K562 (cell line): ENCODE results near the gene GRAMD2A. TPM values are rescaled to one million over a fixed set of nuclear protein-coding genes. Genes with fewer than 3 reads are reported as not detected.

Experiments
- CHD2 ChIP-seq: IDR thresholded peaks from 2 replicates; pipeline ENCODE4 v1.6.1; 2011; ENCODE audit warnings: low read depth, low read length
- E2F1 ChIP-seq: sonication (generic); formaldehyde crosslinking; IDR thresholded peaks from 2 replicates; pipeline ENCODE4 v1.8.1; 2023; ENCODE audit warnings: mild to moderate bottlenecking, missing genetic modification reagents, moderate library complexity
- MITF ChIP-seq: IDR thresholded peaks from 2 replicates; pipeline ENCODE4 v1.6.1; 2014; ENCODE audit warnings: antibody characterized with exemption
- NCOA6 ChIP-seq: fragments of 450-650 bp; IDR thresholded peaks from 2 replicates; pipeline ENCODE4 v1.6.1; 2017; ENCODE audit warnings: mild to moderate bottlenecking
- OTX1 ChIP-seq: fragments of 450-650 bp; formaldehyde crosslinking; IDR thresholded peaks from 2 replicates; pipeline ENCODE4 v1.4.0; 2022; ENCODE audit warnings: mild to moderate bottlenecking
- RBM25 ChIP-seq: fragments of 200-400 bp; formaldehyde crosslinking; IDR thresholded peaks from 2 replicates; pipeline ENCODE4 v1.6.1; 2018; ENCODE audit warnings: low read length, low read depth, moderate library complexity; ENCODE audit not compliant: severe bottlenecking
- REST ChIP-seq, 2 experiments: fragments of 450-650 bp; formaldehyde crosslinking in 1 of 2; IDR thresholded peaks; 2 replicates each; pipeline versions ENCODE4 v1.4.0 to v1.6.1; 2014 to 2020; ENCODE audit warnings: mild to moderate bottlenecking in 2 of 2, borderline replicate concordance in 1 of 2, low read depth in 1 of 2
- SAFB ChIP-seq: fragments of 200-400 bp; formaldehyde crosslinking; IDR thresholded peaks from 2 replicates; pipeline ENCODE4 v1.6.1; 2017; ENCODE audit warnings: low read depth, low read length, borderline replicate concordance
- TCF15 ChIP-seq: fragments of 250-450 bp; sonication (Bioruptor Pico); IDR thresholded peaks from 2 replicates; pipeline ENCODE4 v1.8.0; 2022; ENCODE audit warnings: moderate library complexity, mild to moderate bottlenecking, inconsistent platforms
- TEAD4 ChIP-seq, 2 experiments: sonication (generic) in 1 of 2; formaldehyde crosslinking in 1 of 2; IDR thresholded peaks; 2 replicates each; pipeline versions ENCODE4 v1.6.1 to v1.8.0; 2012 to 2022; ENCODE audit warnings: borderline replicate concordance in 1 of 2, inconsistent platforms in 1 of 2, low read length in 1 of 2, mild to moderate bottlenecking in 1 of 2, missing genetic modification reagents in 1 of 2
- THRA ChIP-seq: fragments of 450-650 bp; IDR thresholded peaks from 2 replicates; pipeline ENCODE4 v1.6.1; 2017; ENCODE audit warnings: mild to moderate bottlenecking, moderate library complexity
- TSC22D4 ChIP-seq: fragments of 450-650 bp; IDR thresholded peaks from 2 replicates; pipeline ENCODE4 v1.6.1; 2016; ENCODE audit warnings: missing genetic modification characterization, missing biosample characterization, control low read depth
- ZNF165 ChIP-seq: fragments of 250-450 bp; sonication (Bioruptor Pico); IDR thresholded peaks from 2 replicates; pipeline ENCODE4 v1.4.0; 2020; ENCODE audit warnings: borderline replicate concordance
- polyA plus RNA-seq, 8 experiments: library from polyadenylated mRNA; depleted of rRNA in 4 of 8; stranded (reverse) in 5 of 8; unstranded in 3 of 8; fragments of >200 nt; fragmentation: Nextera tagmentation in 2 of 8; fragmentation: Illumina TruSeq in 1 of 8; extraction: Ambion mirVana in 2 of 8; extraction: Trizol in 1 of 8; gene quantifications; 2 replicates each; pipeline versions ENCODE4 v1.2.1 to v1.2.3, GENCODE V29; 2011 to 2014; ENCODE audit warnings: inconsistent platforms in 1 of 8, missing spikeins in 1 of 8
- total RNA-seq, 7 experiments: library from RNA; depleted of rRNA in 6 of 7; stranded (reverse); fragments of >200 nt in 6 of 7; fragmentation: Illumina TruSeq in 2 of 7; extraction: Trizol in 2 of 7; gene quantifications; 2 replicates each; pipeline versions ENCODE4 v1.2.1 to v1.2.3, GENCODE V29; 2011 to 2021; ENCODE audit warnings: low replicate concordance in 1 of 7

GRAMD2A gene
- total and polyA plus RNA-seq, 9 of the 15 experiments (the other 6 are each of a cell fraction or from before 2014, with no cell fraction given) = 0.08 to 0.22 TPM; not detected in 7

GRCh38 chr15:72237029-72237852 lies 39.7 kb upstream of the GRAMD2A start (continued):
- no peak for TF ChIP-seq REST (IDR thresholded peaks at IDR 0.05; ENCODE audit: borderline replicate concordance)
- TF ChIP-seq REST (CRISPR knock-in tag; IDR thresholded peaks at IDR 0.05; ENCODE audit: low read depth) = peak; percentile 18; the same call in 1 of the 2 replicates
- no peak for TF ChIP-seq TSC22D4
- no peak for TF ChIP-seq CHD2
- peak; percentile 62 for TF ChIP-seq MITF
- TF ChIP-seq OTX1 (CRISPR knock-in tag) = no peak
- TF ChIP-seq SAFB = no peak
- no peak for TF ChIP-seq TCF15 (CRISPR knock-in tag)
- TF ChIP-seq E2F1 (CRISPR knock-in tag) = no peak
- TF ChIP-seq ZNF165 (CRISPR knock-in tag) = no peak
- TF ChIP-seq TEAD4 (IDR thresholded peaks at IDR 0.05; ENCODE audit: low read length) = no peak
- TF ChIP-seq TEAD4 (CRISPR knock-in tag; IDR thresholded peaks at IDR 0.05; ENCODE audit: borderline replicate concordance) = no peak
- no peak for TF ChIP-seq RBM25
- TF ChIP-seq THRA = no peak
- TF ChIP-seq NCOA6 = no peak
